NOMO-1 treated with dmso at 0.1 percent for 144 hours (cell line): ENCODE measurements around the gene MINAR1.
"Not testable (repeated sequence)": the region's sequence is repeated elsewhere in the genome, so short reads cannot be mapped to it uniquely, and the experiment has no call there.

Experiments used
- DNase-seq: peaks from one replicate; lab custom pipeline; 2025; ENCODE audit not compliant: unreplicated experiment; lab: John Stamatoyannopoulos, UW

The MINAR1 gene

GRCh38 chr15:79431636-79432344 lies at the start of gene MINAR1:
Gene MINAR1, plus strand, starts transcription at chr15:79432336. Its CDS starts 23,812 bp downstream, at chr15:79456148.
- no peak for DNase-seq

GRCh38 chr15:79394231-79394630 lies 37.9 kb upstream of the MINAR1 start:
- no peak for DNase-seq

- DNase-seq: no peak
Measured at GRCh38 chr15:79396850-79397249, 35.3 kb upstream of the MINAR1 start.

- DNase-seq: no peak
Measured at GRCh38 chr15:79397269-79397910, 34.7 kb upstream of the MINAR1 start.

- no peak for DNase-seq
Measured at GRCh38 chr15:79399606-79400005, 32.5 kb upstream of the MINAR1 start.

- no peak for DNase-seq
Measured at GRCh38 chr15:79400650-79401049, 31.5 kb upstream of the MINAR1 start.

- no peak for DNase-seq
Measured at GRCh38 chr15:79401301-79401700, 30.8 kb upstream of the MINAR1 start.

- DNase-seq: no peak
Measured at GRCh38 chr15:79402136-79402535, 30.0 kb upstream of the MINAR1 start.

GRCh38 chr15:79403501-79403900 lies 28.6 kb upstream of the MINAR1 start:
- no peak for DNase-seq

GRCh38 chr15:79406210-79406609 lies 25.9 kb upstream of the MINAR1 start:
- no peak for DNase-seq

GRCh38 chr15:79408041-79408440 lies 24.1 kb upstream of the MINAR1 start:
- no peak for DNase-seq

GRCh38 chr15:79410237-79410636 lies 21.9 kb upstream of the MINAR1 start:
- DNase-seq: no peak

GRCh38 chr15:79412010-79412409 lies 20.1 kb upstream of the MINAR1 start:
- DNase-seq: no peak

GRCh38 chr15:79412429-79412828 lies 19.7 kb upstream of the MINAR1 start:
- DNase-seq: no peak

- DNase-seq: no peak
Measured at GRCh38 chr15:79416876-79417275, 15.3 kb upstream of the MINAR1 start.

- no peak for DNase-seq
Measured at GRCh38 chr15:79418693-79419279, 13.3 kb upstream of the MINAR1 start.

- DNase-seq: no peak
Measured at GRCh38 chr15:79425591-79426295, 6.4 kb upstream of the MINAR1 start.

- not testable (repeated sequence) for DNase-seq
Measured at GRCh38 chr15:79426899-79427298, 5.2 kb upstream of the MINAR1 start.

GRCh38 chr15:79427781-79428598 lies 4.1 kb upstream of the MINAR1 start:
- no peak for DNase-seq

GRCh38 chr15:79430901-79431635 lies 1.1 kb upstream of the MINAR1 start:
- no peak for DNase-seq
